Fibroblast of lung (primary cell): ENCODE data around the gene RYR2. TPM values are rescaled to one million over a fixed set of nuclear protein-coding genes. Genes with fewer than 3 reads are reported as not detected.

Source experiments
- DNase-seq, 2 donors: peaks; one replicate each; pipeline versions ENCODE4 v3.0.0 to v3.0.0-alpha.2; 2010; ENCODE audit warnings: low read depth in 2 of 2
- H2AFZ ChIP-seq: 2 replicates; pipeline ENCODE4 v1.5.1; 2012; ENCODE audit warnings: low read length, control low read depth, inconsistent platforms
- H3K27ac ChIP-seq: 2 replicates; pipeline ENCODE4 v1.5.1; 2011; ENCODE audit warnings: low read length, control low read depth; ENCODE audit not compliant: insufficient read depth
- H3K27me3 ChIP-seq: 2 replicates; pipeline ENCODE4 v1.5.1; 2011; ENCODE audit warnings: mild to moderate bottlenecking, low read length; ENCODE audit not compliant: control insufficient read depth, insufficient read depth
- H3K36me3 ChIP-seq: 2 replicates; pipeline ENCODE4 v1.5.1; 2011; ENCODE audit warnings: low read length; ENCODE audit not compliant: control insufficient read depth, insufficient read depth
- H3K4me1 ChIP-seq: 2 replicates; pipeline ENCODE4 v1.5.1; 2011; ENCODE audit warnings: low read length; ENCODE audit not compliant: control insufficient read depth, insufficient read depth; ENCODE audit errors: extremely low read depth
- H3K4me2 ChIP-seq: 2 replicates; pipeline ENCODE4 v1.5.1; 2011; ENCODE audit warnings: low read length, control low read depth; ENCODE audit not compliant: insufficient read depth; ENCODE audit errors: extremely low read depth
- H3K4me3 ChIP-seq, 4 experiments: fragments of 200-600 bp in 1 of 4; sonication (generic) in 1 of 4; replicated peaks in 1 of 4; 2 replicates each; pipeline ENCODE4 v1.5.1; 2011 to 2016; ENCODE audit warnings: low read length in 4 of 4, low read depth in 3 of 4, mild to moderate bottlenecking in 3 of 4, control low read depth in 2 of 4, inconsistent platforms in 1 of 4, mixed read lengths in 1 of 4; ENCODE audit not compliant: insufficient read depth in 1 of 4; ENCODE audit errors: control extremely low read depth in 1 of 4
- H3K79me2 ChIP-seq: 2 replicates; pipeline ENCODE4 v1.5.1; 2012; ENCODE audit warnings: mild to moderate bottlenecking, low read length, inconsistent platforms; ENCODE audit not compliant: control insufficient read depth, insufficient read depth
- H3K9ac ChIP-seq: 2 replicates; pipeline ENCODE4 v1.5.1; 2011; ENCODE audit warnings: mild to moderate bottlenecking, low read length, control low read depth; ENCODE audit not compliant: insufficient read depth
- H3K9me3 ChIP-seq: 2 replicates; pipeline ENCODE4 v1.5.1; 2012; ENCODE audit warnings: low read depth, low read length; ENCODE audit not compliant: control insufficient read depth, insufficient read depth
- H4K20me1 ChIP-seq: 2 replicates; pipeline ENCODE4 v1.5.1; 2011; ENCODE audit warnings: low read length; ENCODE audit not compliant: control insufficient read depth, insufficient read depth; ENCODE audit errors: extremely low read depth
- CTCF ChIP-seq, 2 donors: IDR thresholded peaks in 1 of 2; conservative IDR thresholded peaks in 1 of 2; 1 replicate in 1 of 2; 2 replicates in 1 of 2; pipeline ENCODE4 v1.5.1; 2011 to 2012; ENCODE audit warnings: low read length in 2 of 2, control low read depth in 1 of 2, inconsistent platforms in 1 of 2, low read depth in 1 of 2, mild to moderate bottlenecking in 1 of 2
- EZH2 ChIP-seq: IDR thresholded peaks from 2 replicates; pipeline ENCODE4 v1.5.1; 2012; ENCODE audit warnings: low read length, control low read depth, mild to moderate bottlenecking; ENCODE audit errors: missing control alignments
- polyA plus RNA-seq, 2 donors: library from polyadenylated mRNA; depleted of rRNA in 1 of 2; stranded (reverse) in 1 of 2; unstranded in 1 of 2; fragments of >200 nt; gene quantifications; 2 replicates each; pipeline ENCODE4 v1.2.1, GENCODE V29; 2011 to 2012; ENCODE audit warnings: missing spikeins in 1 of 2
- total RNA-seq: library from RNA; depleted of rRNA; stranded (reverse); fragments of >200 nt; gene quantifications from 2 replicates; pipeline ENCODE4 v1.2.1, GENCODE V29; 2014

The RYR2 gene
- total and polyA plus RNA-seq, 2 donors (not counting 1 experiment from before 2014, with no cell fraction given): 0.06 to 0.17 TPM

- DNase-seq: no peak
- no peak overlapping the region for H3K4me2 ChIP-seq
- no peaks in the 10 kb centered on the region for H3K4me1 ChIP-seq
- no peak overlapping the region for H3K27ac ChIP-seq
- H2AFZ ChIP-seq: no peak overlapping the region
- no peaks in the 10 kb centered on the region for H4K20me1 ChIP-seq
- no peaks in the 10 kb centered on the region for H3K36me3 ChIP-seq
- no peak for TF ChIP-seq EZH2
- no peaks in the 10 kb centered on the region for H3K27me3 ChIP-seq
- no peak overlapping the region for H3K4me3 ChIP-seq
- H3K79me2 ChIP-seq: no peaks in the 10 kb centered on the region
- no peak overlapping the region for H3K9ac ChIP-seq
- no peaks in the 10 kb centered on the region for H3K9me3 ChIP-seq
These were observed 429.4 kb downstream of the RYR2 start for GRCh38 chr1:237471377-237471776.

- no peak for TF ChIP-seq CTCF (conservative IDR thresholded peaks at IDR 0.05 in 1 of 2, IDR thresholded peaks at IDR 0.05 in 1 of 2; ENCODE audit: low read depth in 1 of 2, low read length in 2 of 2)
- TF ChIP-seq EZH2: no peak
- no peak for DNase-seq
- H3K4me1 ChIP-seq: no peaks in the 10 kb centered on the region
- no peaks in the 10 kb centered on the region for H4K20me1 ChIP-seq
- H3K9ac ChIP-seq: no peak overlapping the region
- H3K9me3 ChIP-seq: no peaks in the 10 kb centered on the region
- no peaks in the 10 kb centered on the region for H3K27me3 ChIP-seq
- H3K4me3 ChIP-seq: no peak overlapping the region
- no peaks in the 10 kb centered on the region for H3K36me3 ChIP-seq
- H3K79me2 ChIP-seq: no peaks in the 10 kb centered on the region
- H2AFZ ChIP-seq: no peak overlapping the region
- no peak overlapping the region for H3K4me2 ChIP-seq
- H3K27ac ChIP-seq: no peak overlapping the region
These were observed 430.0 kb downstream of the RYR2 start for GRCh38 chr1:237471956-237472355.

- Histone ChIP-seq H3K9me3 (no peaks in the 10 kb centered on the region), H3K9ac (no peak overlapping the region), H3K27me3 (no peaks in the 10 kb centered on the region), H3K27ac (no peak overlapping the region), H3K79me2 (no peaks in the 10 kb centered on the region), H3K4me3 (no peak overlapping the region), H4K20me1 (no peaks in the 10 kb centered on the region), H3K4me1 (no peaks in the 10 kb centered on the region), H3K36me3 (no peaks in the 10 kb centered on the region), H2AFZ (no peak overlapping the region), H3K4me2 (no peak overlapping the region)
- no peak for DNase-seq
- no peak for TF ChIP-seq CTCF (conservative IDR thresholded peaks at IDR 0.05 in 1 of 2, IDR thresholded peaks at IDR 0.05 in 1 of 2; ENCODE audit: low read depth in 1 of 2, low read length in 2 of 2)
- TF ChIP-seq EZH2: no peak
These were observed 431.9 kb downstream of the RYR2 start for GRCh38 chr1:237473854-237474253.
